Esophagus muscularis mucosa (tissue), 4 donors: ENCODE results near the gene WRNIP1. TPM values are rescaled to one million over a fixed set of nuclear protein-coding genes. Genes with fewer than 3 reads are reported as not detected.

Source experiments
- DNase-seq: peaks from one replicate; pipeline ENCODE4 v3.0.0-alpha.2; 2017; ENCODE audit errors: extremely low spot score
- H3K27ac ChIP-seq, 4 donors: fragments of 200-600 bp; sonication (generic); replicated peaks in 1 of 4; 1 replicate in 3 of 4; 2 replicates in 1 of 4; pipeline ENCODE4 v1.5.1; 2016 to 2019; ENCODE audit warnings: mild to moderate bottlenecking in 1 of 4
- H3K27me3 ChIP-seq, 4 donors: fragments of 200-600 bp; sonication (generic); one replicate each; pipeline versions ENCODE4 v1.5.1 to v1.6.0; 2016 to 2019
- H3K36me3 ChIP-seq, 4 donors: fragments of 200-600 bp; sonication (generic); one replicate each; pipeline ENCODE4 v1.5.1; 2016 to 2019
- H3K4me1 ChIP-seq, 4 donors: fragments of 200-600 bp; sonication (generic); one replicate each; pipeline ENCODE4 v1.5.1; 2016 to 2019
- H3K4me3 ChIP-seq, 4 donors: fragments of 200-600 bp; sonication (generic); 1 replicate in 2 of 4; 2 replicates in 2 of 4; pipeline ENCODE4 v1.5.1; 2016 to 2019; ENCODE audit warnings: mild to moderate bottlenecking in 4 of 4, moderate library complexity in 1 of 4
- H3K9me3 ChIP-seq, 4 donors: fragments of 200-600 bp; sonication (generic); 1 replicate in 3 of 4; 2 replicates in 1 of 4; pipeline ENCODE4 v1.5.1; 2016 to 2019
- EP300 ChIP-seq: sonication (generic); formaldehyde crosslinking; IDR thresholded peaks from one replicate; pipeline ENCODE4 v1.6.1; 2017; ENCODE audit warnings: antibody characterized with exemption
- POLR2A ChIP-seq: fragments of 450-650 bp; IDR thresholded peaks from one replicate; pipeline ENCODE4 v1.6.1; 2017; ENCODE audit warnings: antibody characterized with exemption, moderate library complexity, mild to moderate bottlenecking, low read depth
- POLR2AphosphoS5 ChIP-seq, 2 donors: sonication (generic); formaldehyde crosslinking; IDR thresholded peaks; one replicate each; pipeline ENCODE4 v1.6.1; 2017; ENCODE audit warnings: antibody characterized with exemption in 2 of 2
- WGBS: methylation state at CpG from one replicate; pipeline ENCODE4 v1.1.5; 2018; 5-methylcytosine and 5-hydroxymethylcytosine counted together
- intact Hi-C: fragments of 100-400 bp; cut with DNase I; formaldehyde crosslinking; loops from one replicate; pipeline ENCODE4 v1.15.1; 2023
- total RNA-seq, 4 donors: library from RNA; depleted of rRNA; stranded (reverse); fragments of >200 nt; gene quantifications; one replicate each; pipeline versions ENCODE4 v1.1.0 to v1.2.1, GENCODE V29; 2016
- TF ChIP-seq, protein P1 (sequence below), 3 experiments: fragments of 200-600 bp in 2 of 3; fragments of 450-650 bp in 1 of 3; sonication (generic) in 2 of 3; IDR thresholded peaks; one replicate each; pipeline ENCODE4 v1.5.1; 2017 to 2019; ENCODE audit warnings: antibody characterized with exemption in 3 of 3, mild to moderate bottlenecking in 2 of 3, moderate library complexity in 1 of 3

Gene WRNIP1
- total RNA-seq, 4 donors from 2014 or later = 55.2 to 77.2 (median 63.7) TPM

DNA sequence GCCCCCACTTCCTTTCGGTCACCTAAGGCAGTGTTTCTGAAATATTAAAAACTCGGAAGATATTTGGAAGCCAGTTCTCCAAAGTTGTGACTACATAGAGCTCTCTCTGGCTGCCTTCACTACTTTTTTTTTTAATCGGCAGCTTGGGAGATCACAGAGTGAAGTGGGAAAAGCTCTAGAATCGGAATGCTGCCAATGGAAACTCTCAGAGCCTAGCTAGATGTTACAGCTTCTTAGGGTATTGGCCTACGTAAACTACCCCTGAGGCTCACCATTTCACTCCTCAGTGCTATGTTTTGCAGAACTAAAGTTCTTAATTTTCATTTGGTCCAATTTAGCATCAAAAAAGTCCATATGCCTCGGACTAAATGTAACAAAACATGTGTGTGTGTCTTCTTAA is 61.9 kb downstream of the WRNIP1 start:
- H3K9me3 ChIP-seq = no peaks in the 10 kb centered on the region
- WGBS = 77% methylated on average over 6 of the region's 6 CpGs
- intact Hi-C loops = no loop called here

DNA sequence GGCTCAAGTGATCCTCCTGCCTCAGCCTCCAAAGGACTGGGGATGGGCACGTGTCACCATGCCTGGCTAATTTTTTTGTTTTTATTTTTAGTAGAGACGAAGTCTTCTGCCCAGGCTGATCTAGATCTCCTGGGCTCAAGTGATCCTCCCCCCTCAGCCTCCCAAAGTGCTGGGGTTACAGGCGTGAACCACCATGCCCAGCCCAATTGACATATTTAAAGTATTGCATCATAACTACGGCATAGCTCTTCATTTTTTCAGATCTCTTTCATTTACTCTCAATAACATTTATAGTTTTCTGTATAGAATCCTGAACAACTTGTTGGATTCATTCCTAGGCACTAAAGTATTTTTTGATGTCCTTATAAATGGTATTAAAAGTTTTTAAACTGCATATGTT is 63.4 kb downstream of the WRNIP1 start:
- Histone ChIP-seq H3K27me3 (no peaks in the 10 kb centered on the region), H3K27ac (no peak overlapping the region), H3K4me3 (no peak overlapping the region), H3K4me1 (no peaks in the 10 kb centered on the region), H3K36me3 (peaks cover 0 to 17% (median 9%) of the 10 kb centered on the region in 4 donors), H3K9me3 (no peaks in the 10 kb centered on the region)
- DNase-seq = peak; percentile 4
- intact Hi-C loops = no loop called here
- 87% methylated on average over 4 of the region's 4 CpGs for WGBS
- TF ChIP-seq POLR2AphosphoS5 (IDR thresholded peaks at IDR 0.05) (no peak), EP300 (no peak), POLR2A (no peak)
- TF ChIP-seq, protein P1, sequence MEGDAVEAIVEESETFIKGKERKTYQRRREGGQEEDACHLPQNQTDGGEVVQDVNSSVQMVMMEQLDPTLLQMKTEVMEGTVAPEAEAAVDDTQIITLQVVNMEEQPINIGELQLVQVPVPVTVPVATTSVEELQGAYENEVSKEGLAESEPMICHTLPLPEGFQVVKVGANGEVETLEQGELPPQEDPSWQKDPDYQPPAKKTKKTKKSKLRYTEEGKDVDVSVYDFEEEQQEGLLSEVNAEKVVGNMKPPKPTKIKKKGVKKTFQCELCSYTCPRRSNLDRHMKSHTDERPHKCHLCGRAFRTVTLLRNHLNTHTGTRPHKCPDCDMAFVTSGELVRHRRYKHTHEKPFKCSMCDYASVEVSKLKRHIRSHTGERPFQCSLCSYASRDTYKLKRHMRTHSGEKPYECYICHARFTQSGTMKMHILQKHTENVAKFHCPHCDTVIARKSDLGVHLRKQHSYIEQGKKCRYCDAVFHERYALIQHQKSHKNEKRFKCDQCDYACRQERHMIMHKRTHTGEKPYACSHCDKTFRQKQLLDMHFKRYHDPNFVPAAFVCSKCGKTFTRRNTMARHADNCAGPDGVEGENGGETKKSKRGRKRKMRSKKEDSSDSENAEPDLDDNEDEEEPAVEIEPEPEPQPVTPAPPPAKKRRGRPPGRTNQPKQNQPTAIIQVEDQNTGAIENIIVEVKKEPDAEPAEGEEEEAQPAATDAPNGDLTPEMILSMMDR (IDR thresholded peaks at IDR 0.05) = no peak

More for the DNA sequence above, 61.9 kb downstream of the WRNIP1 start:
- H3K27ac ChIP-seq = no peak overlapping the region
- no peaks in the 10 kb centered on the region for H3K27me3 ChIP-seq
- no peaks in the 10 kb centered on the region for H3K4me1 ChIP-seq
- TF ChIP-seq POLR2A (no peak), POLR2AphosphoS5 (IDR thresholded peaks at IDR 0.05) (no peak), EP300 (no peak)
- TF ChIP-seq, protein P1 (IDR thresholded peaks at IDR 0.05) = no peak
- no peak overlapping the region for H3K4me3 ChIP-seq
- peak; percentile 17 for DNase-seq
- H3K36me3 ChIP-seq = peaks cover 0 to 4% (median 0%) of the 10 kb centered on the region in 4 donors

DNA sequence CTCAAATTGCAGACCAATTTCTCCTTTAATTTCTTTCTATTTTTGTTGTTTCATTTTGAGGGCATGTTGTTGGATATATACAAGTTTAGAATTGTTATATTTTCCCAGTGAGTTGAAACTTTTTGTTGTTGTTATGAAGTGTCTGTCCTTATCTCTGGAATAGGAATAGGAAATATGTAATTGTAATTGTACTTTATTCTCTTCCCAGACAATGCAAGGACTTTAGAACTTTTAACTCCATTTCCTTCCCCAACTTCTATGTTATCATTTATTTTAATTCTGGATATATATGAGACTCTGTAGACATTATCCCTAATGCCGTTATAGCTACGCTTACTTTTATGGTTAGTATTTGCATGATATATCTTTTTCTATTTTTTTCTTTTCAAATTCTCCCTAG is 64.1 kb downstream of the WRNIP1 start:
- WGBS = 94% methylated on average over 2 of the region's 2 CpGs
- no peak for TF ChIP-seq EP300
- TF ChIP-seq, protein P1 (IDR thresholded peaks at IDR 0.05) = no peak
- no peak for TF ChIP-seq POLR2AphosphoS5 (IDR thresholded peaks at IDR 0.05)
- TF ChIP-seq POLR2A = no peak
- Histone ChIP-seq H3K9me3 (no peaks in the 10 kb centered on the region), H3K27me3 (no peaks in the 10 kb centered on the region), H3K4me1 (no peaks in the 10 kb centered on the region), H3K36me3 (peaks cover 0 to 23% (median 13%) of the 10 kb centered on the region in 4 donors), H3K27ac (no peak overlapping the region), H3K4me3 (no peak overlapping the region)
- intact Hi-C loops = no loop called here
- no peak for DNase-seq

DNA sequence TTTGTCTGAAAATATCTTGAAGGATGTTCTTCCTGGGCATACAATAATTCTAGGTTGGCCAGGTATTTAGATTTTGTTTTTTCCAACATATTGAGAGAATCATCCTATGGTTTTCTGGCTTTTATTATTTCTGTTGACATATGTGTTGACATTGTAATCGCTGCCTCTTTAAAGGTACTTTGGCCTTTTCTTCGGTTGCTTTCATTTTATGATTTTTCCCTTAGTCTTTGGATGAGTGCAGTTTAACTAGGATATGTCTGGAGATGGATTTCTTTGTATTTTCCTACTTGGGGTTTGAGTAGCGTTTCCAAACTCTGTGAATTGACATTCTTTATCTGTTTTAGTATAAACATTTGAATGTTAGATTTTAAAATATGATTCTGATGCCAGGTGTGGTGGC is 65.0 kb downstream of the WRNIP1 start:
- H3K36me3 ChIP-seq = peaks cover 2 to 32% (median 21%) of the 10 kb centered on the region in 4 donors
- TF ChIP-seq POLR2AphosphoS5 (IDR thresholded peaks at IDR 0.05) = no peak
- TF ChIP-seq, protein P1 (IDR thresholded peaks at IDR 0.05) = no peak
- TF ChIP-seq POLR2A = no peak
- no peak for TF ChIP-seq EP300
- H3K27ac ChIP-seq = no peak overlapping the region
- no peaks in the 10 kb centered on the region for H3K9me3 ChIP-seq
- no peaks in the 10 kb centered on the region for H3K27me3 ChIP-seq
- intact Hi-C loops = no loop called here
- no peak for DNase-seq
- no peaks in the 10 kb centered on the region for H3K4me1 ChIP-seq
- no peak overlapping the region for H3K4me3 ChIP-seq
- WGBS = 80% methylated on average over 3 of the region's 3 CpGs

DNA sequence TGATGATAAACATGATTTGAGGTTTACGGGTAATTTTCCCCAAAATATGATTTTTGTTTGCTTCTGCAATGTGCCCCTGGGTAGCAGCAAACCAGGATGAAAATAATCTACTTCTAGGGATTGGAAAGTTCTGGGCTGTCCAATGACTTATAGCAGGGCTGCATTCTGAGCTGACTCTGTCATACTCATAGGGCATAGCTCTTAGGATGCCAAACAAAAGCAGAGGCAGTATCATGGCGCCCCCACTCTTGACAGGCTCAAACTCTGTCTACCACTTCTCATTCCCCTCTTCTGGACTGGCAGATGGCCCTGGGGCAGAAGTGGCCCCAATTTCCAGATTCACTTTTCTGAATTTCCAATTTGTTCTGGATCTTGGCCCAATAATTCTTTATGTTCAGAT is 66.2 kb downstream of the WRNIP1 start:
- peak; percentile 68 for DNase-seq
- no peaks in the 10 kb centered on the region for H3K9me3 ChIP-seq
- no peaks in the 10 kb centered on the region for H3K4me1 ChIP-seq
- TF ChIP-seq, protein P1 (IDR thresholded peaks at IDR 0.05) = no peak
- TF ChIP-seq EP300 = no peak
- no peak for TF ChIP-seq POLR2A
- TF ChIP-seq POLR2AphosphoS5 (IDR thresholded peaks at IDR 0.05) = no peak
- H3K4me3 ChIP-seq = no peak overlapping the region
- 90% methylated on average over 2 of the region's 2 CpGs for whole genome bisulfite sequencing
- no peak overlapping the region for H3K27ac ChIP-seq
- peaks cover 13 to 44% (median 31%) of the 10 kb centered on the region in 4 donors for H3K36me3 ChIP-seq
- H3K27me3 ChIP-seq = no peaks in the 10 kb centered on the region
- intact Hi-C loops = no loop called here
